Neural progenitor cell (in vitro differentiated cells): ENCODE measurements around the gene DDX17.

Experiments used
- CTCF ChIP-seq: fragments of 200-600 bp; sonication (generic); IDR thresholded peaks from 2 replicates; pipeline ENCODE4 v1.5.1; 2017; ENCODE audit warnings: antibody characterized with exemption, mild to moderate bottlenecking
- EZH2 ChIP-seq: fragments of 200-600 bp; sonication (generic); IDR thresholded peaks from 2 replicates; pipeline ENCODE4 v1.6.1; 2017; ENCODE audit warnings: antibody characterized with exemption, mild to moderate bottlenecking, moderate library complexity
- EZH2phosphoT487 ChIP-seq: fragments of 200-600 bp; sonication (generic); IDR thresholded peaks from 2 replicates; pipeline ENCODE4 v1.6.1; 2017; ENCODE audit warnings: antibody characterized with exemption

GRCh38 chr22:38453066-38453672 lies 52.9 kb downstream of the DDX17 start:
- TF ChIP-seq CTCF (no peak), EZH2phosphoT487 (no peak), EZH2 (no peak)
